ENCODE results near the gene CPNE6. TPM values are rescaled to one million over a fixed set of nuclear protein-coding genes. Genes with fewer than 3 reads are reported as not detected.

CPNE6 gene
- total and polyA plus RNA-seq, 2 donors (not counting 1 experiment from before 2014, with no cell fraction given): not detected

GRCh38 chr14:24058951-24059475, 12.3 kb upstream of the CPNE6 start:
- Mint-ChIP-seq H3K27ac (no peak overlapping the region), H3K4me3 (no peak overlapping the region), H3K9me3 (ENCODE audit: insufficient read depth) (no peaks in the 10 kb centered on the region), H3K27me3 (no peaks in the 10 kb centered on the region), H3K4me1 (no peaks in the 10 kb centered on the region)
- Histone ChIP-seq H2AFZ (ENCODE audit: insufficient read depth, low read depth, low read length, poor library complexity, severe bottlenecking) (no peak overlapping the region), H3K4me2 (replicated peaks; ENCODE audit: low read depth, low read length, poor library complexity, severe bottlenecking) (no peak overlapping the region), H3K79me2 (ENCODE audit: control insufficient read depth, insufficient read depth, low read length) (no peaks in the 10 kb centered on the region), H3K9ac (ENCODE audit: low read length) (no peak overlapping the region), H4K20me1 (ENCODE audit: control insufficient read depth, insufficient read depth, low read length, poor library complexity, severe bottlenecking) (no peaks in the 10 kb centered on the region), H3K27ac (ENCODE audit: low read length in 2 of 2) (no peak overlapping the region), H3K9me3 (ENCODE audit: control extremely low read depth in 1 of 3, control insufficient read depth in 2 of 3, insufficient read depth in 1 of 3, low read length in 2 of 3) (peaks cover 0 to 3% (median 0%) of the 10 kb centered on the region in 3 donors), H3K4me3 (ENCODE audit: control extremely low read depth in 1 of 5, extremely low read depth in 1 of 5, insufficient read depth in 1 of 5, low read depth in 2 of 5, low read length in 4 of 5) (no peak overlapping the region), H3K27me3 (replicated peaks in 1 of 4; ENCODE audit: control extremely low read depth in 1 of 4, control insufficient read depth in 3 of 4, insufficient read depth in 4 of 4, low read length in 3 of 4) (peaks cover 0 to 20% (median 2%) of the 10 kb centered on the region in 4 experiments), H3K4me1 (ENCODE audit: control insufficient read depth in 2 of 2, insufficient read depth in 2 of 2, low read length in 2 of 2) (no peaks in the 10 kb centered on the region), H3K36me3 (replicated peaks in 1 of 2; ENCODE audit: control extremely low read depth in 1 of 2, control insufficient read depth in 1 of 2, extremely low read depth in 1 of 2, insufficient read depth in 2 of 2, low read length in 1 of 2) (no peaks in the 10 kb centered on the region)
- TF ChIP-seq CTCF (IDR thresholded peaks at IDR 0.05): no peak
- TF ChIP-seq EZH2 (IDR thresholded peaks at IDR 0.05; ENCODE audit: borderline replicate concordance, insufficient read depth, low read depth, low read length, poor library complexity, severe bottlenecking): no peak
- DNase-seq (no peak), ATAC-seq (ENCODE audit: low read depth) (no peak)
- 97% methylated on average over 8 of the region's 10 CpGs for WGBS (ENCODE audit: insufficient coverage)
- ChIA-PET POLR2A (interaction anchor here (1.0 to 1.9 kb wide), 2 partner anchors 50 to 183 kb away, joined by 3 to 5 read pairs; partner anchors contain the start of gene TINF2), CTCF (interaction anchor here (0.8 to 14.5 kb wide), 13 partner anchors 13 to 378 kb away, joined by 3 to 220 read pairs (median 13); partner anchors contain the start of genes CIDEB, DCAF11, IRF9 and NRL)
- intact Hi-C loops (cut with micrococcal nuclease): loop anchor here (1.0 kb wide), 4 partner anchors 31 to 102 kb away; partner anchors contain the start of gene IRF9

GRCh38 chr14:24059841-24060388, 11.4 kb upstream of the CPNE6 start:
- H3K27ac ChIP-seq (ENCODE audit: low read length in 2 of 2): no peak overlapping the region
- H3K4me2 ChIP-seq (replicated peaks; ENCODE audit: low read depth, low read length, poor library complexity, severe bottlenecking): no peak overlapping the region
- H3K4me3 ChIP-seq (ENCODE audit: control extremely low read depth in 1 of 5, extremely low read depth in 1 of 5, insufficient read depth in 1 of 5, low read depth in 2 of 5, low read length in 4 of 5): no peak overlapping the region
- DNase-seq: no peak
- Mint-ChIP-seq H3K27me3 (no peaks in the 10 kb centered on the region), H3K4me1 (no peaks in the 10 kb centered on the region), H3K9me3 (ENCODE audit: insufficient read depth) (no peaks in the 10 kb centered on the region), H3K27ac (no peak overlapping the region), H3K4me3 (no peak overlapping the region)
- H3K36me3 ChIP-seq (replicated peaks in 1 of 2; ENCODE audit: control extremely low read depth in 1 of 2, control insufficient read depth in 1 of 2, extremely low read depth in 1 of 2, insufficient read depth in 2 of 2, low read length in 1 of 2): no peaks in the 10 kb centered on the region
- no peaks in the 10 kb centered on the region for H3K79me2 ChIP-seq (ENCODE audit: control insufficient read depth, insufficient read depth, low read length)
- intact Hi-C loops (cut with micrococcal nuclease): no loop called here
- peaks cover 0 to 11% (median 0%) of the 10 kb centered on the region in 4 experiments for H3K27me3 ChIP-seq (replicated peaks in 1 of 4; ENCODE audit: control extremely low read depth in 1 of 4, control insufficient read depth in 3 of 4, insufficient read depth in 4 of 4, low read length in 3 of 4)
- no peaks in the 10 kb centered on the region for H4K20me1 ChIP-seq (ENCODE audit: control insufficient read depth, insufficient read depth, low read length, poor library complexity, severe bottlenecking)
- no peak overlapping the region for H2AFZ ChIP-seq (ENCODE audit: insufficient read depth, low read depth, low read length, poor library complexity, severe bottlenecking)
- H3K9me3 ChIP-seq (ENCODE audit: control extremely low read depth in 1 of 3, control insufficient read depth in 2 of 3, insufficient read depth in 1 of 3, low read length in 2 of 3): peaks cover 0 to 3% (median 0%) of the 10 kb centered on the region in 3 donors
- CTCF ChIA-PET: interaction anchor here (2.4 to 14.5 kb wide), 4 partner anchors 33 to 101 kb away, joined by 9 to 220 read pairs (median 112); partner anchors contain the start of genes IRF9 and PCK2
- no peaks in the 10 kb centered on the region for H3K4me1 ChIP-seq (ENCODE audit: control insufficient read depth in 2 of 2, insufficient read depth in 2 of 2, low read length in 2 of 2)
- TF ChIP-seq CTCF (IDR thresholded peaks at IDR 0.05) (no peak), EZH2 (IDR thresholded peaks at IDR 0.05; ENCODE audit: borderline replicate concordance, insufficient read depth, low read depth, low read length, poor library complexity, severe bottlenecking) (no peak)
- no peak for ATAC-seq (ENCODE audit: low read depth)
- no peak overlapping the region for H3K9ac ChIP-seq (ENCODE audit: low read length)
- 95% methylated on average over 15 of the region's 16 CpGs for WGBS (ENCODE audit: insufficient coverage)
- POLR2A ChIA-PET: interaction anchor here (1.4 kb wide), 1 partner anchor 21 kb away, joined by 3 read pairs; no protein-coding TSS in a partner anchor

All from B cell (primary cell).